ENCODE measurements around the gene SPATA7. TPM values are rescaled to one million over a fixed set of nuclear protein-coding genes. Genes with fewer than 3 reads are reported as not detected.
A peak's percentile ranks its signal among the peaks of the same experiment; 100 is the strongest.

The SPATA7 gene
- total and polyA plus RNA-seq, 7 donors: 3.6 to 38.8 (median 15.5) TPM

GRCh38 chr14:88392609-88393008, 7.2 kb downstream of the SPATA7 start:
- no peaks in the 10 kb centered on the region for H3K4me1 ChIP-seq
- no peak overlapping the region for H3K27ac ChIP-seq
- no peak for DNase-seq
- 93 to 95% methylated on average over 2 of the region's 2 CpGs for WGBS, 2 donors
- H3K9me3 ChIP-seq: no peaks in the 10 kb centered on the region
- intact Hi-C loops (cut with DNase I): no loop called here
- H3K27me3 ChIP-seq: no peaks in the 10 kb centered on the region
- no peak for TF ChIP-seq CTCF (IDR thresholded peaks at IDR 0.05)
- H3K36me3 ChIP-seq: peaks cover 0 to 40% (median 7%) of the 10 kb centered on the region in 4 donors
- H3K4me3 ChIP-seq: no peak overlapping the region

- TF ChIP-seq CTCF (IDR thresholded peaks at IDR 0.05) (no peak), EP300 (IDR thresholded peaks at IDR 0.05) (no peak), POLR2AphosphoS5 (IDR thresholded peaks at IDR 0.05) (no peak), POLR2A (IDR thresholded peaks at IDR 0.05) (no peak)
- H3K27me3 ChIP-seq: no peaks in the 10 kb centered on the region
- H3K9me3 ChIP-seq: peaks cover 0 to 5% (median 4%) of the 10 kb centered on the region in 4 donors
- H3K36me3 ChIP-seq: peaks cover 0 to 29% (median 9%) of the 10 kb centered on the region in 4 donors
- no peak overlapping the region for H3K27ac ChIP-seq
- 92 to 93% methylated on average over 5 of the region's 5 CpGs for WGBS, 2 donors
- H3K4me3 ChIP-seq: no peak overlapping the region
- H3K4me1 ChIP-seq: no peaks in the 10 kb centered on the region
- intact Hi-C loops (cut with DNase I): no loop called here
- no peak for DNase-seq
Measured at GRCh38 chr14:88411039-88411438, 25.6 kb downstream of the SPATA7 start.

- DNase-seq: no peak
- TF ChIP-seq EP300 (IDR thresholded peaks at IDR 0.05) (no peak), POLR2A (IDR thresholded peaks at IDR 0.05) (no peak), POLR2AphosphoS5 (IDR thresholded peaks at IDR 0.05) (no peak), CTCF (IDR thresholded peaks at IDR 0.05) (no peak)
- Histone ChIP-seq H3K4me3 (no peak overlapping the region), H3K27ac (no peak overlapping the region), H3K36me3 (peaks cover 0 to 37% (median 15%) of the 10 kb centered on the region in 4 donors), H3K27me3 (no peaks in the 10 kb centered on the region), H3K4me1 (peaks cover 0 to 12% (median 0%) of the 10 kb centered on the region in 4 donors), H3K9me3 (peaks cover 0 to 8% (median 4%) of the 10 kb centered on the region in 4 donors)
- intact Hi-C loops (cut with DNase I): no loop called here
Measured at GRCh38 chr14:88417594-88417993, 32.1 kb downstream of the SPATA7 start.

- Histone ChIP-seq H3K36me3 (peaks cover 0 to 34% (median 15%) of the 10 kb centered on the region in 4 donors), H3K9me3 (peaks cover 0 to 6% (median 4%) of the 10 kb centered on the region in 4 donors), H3K4me1 (peaks cover 0 to 12% (median 0%) of the 10 kb centered on the region in 4 donors), H3K4me3 (no peak overlapping the region), H3K27ac (no peak overlapping the region), H3K27me3 (no peaks in the 10 kb centered on the region)
- DNase-seq: no peak
- TF ChIP-seq POLR2AphosphoS5 (IDR thresholded peaks at IDR 0.05): no peak
- no peak for TF ChIP-seq POLR2A (IDR thresholded peaks at IDR 0.05)
- TF ChIP-seq CTCF (IDR thresholded peaks at IDR 0.05): no peak
- no peak for TF ChIP-seq EP300 (IDR thresholded peaks at IDR 0.05)
- WGBS, 2 donors: 95 to 96% methylated on average over 3 of the region's 3 CpGs
- intact Hi-C loops (cut with DNase I): no loop called here
Measured at GRCh38 chr14:88420187-88420586, 34.7 kb downstream of the SPATA7 start.

- Histone ChIP-seq H3K36me3 (peaks cover 0 to 24% (median 12%) of the 10 kb centered on the region in 4 donors), H3K27me3 (no peaks in the 10 kb centered on the region), H3K9me3 (peaks cover 0 to 2% (median 0%) of the 10 kb centered on the region in 4 donors), H3K4me1 (peaks cover 0 to 12% (median 0%) of the 10 kb centered on the region in 4 donors), H3K4me3 (no peak overlapping the region), H3K27ac (peak overlapping the region in 1 of 4 donors; percentile 48)
- intact Hi-C loops (cut with DNase I): no loop called here
- no peak for DNase-seq
- 90 to 97% methylated on average over 4 of the region's 4 CpGs for WGBS, 2 donors
- TF ChIP-seq POLR2AphosphoS5 (IDR thresholded peaks at IDR 0.05) (peak; percentile 37 to 83 (median 70)), CTCF (IDR thresholded peaks at IDR 0.05) (no peak), POLR2A (IDR thresholded peaks at IDR 0.05) (no peak), EP300 (IDR thresholded peaks at IDR 0.05) (no peak)
Measured at GRCh38 chr14:88421286-88421685, 35.8 kb downstream of the SPATA7 start.
